ENCODE data around the gene ZBTB45.

DNA sequence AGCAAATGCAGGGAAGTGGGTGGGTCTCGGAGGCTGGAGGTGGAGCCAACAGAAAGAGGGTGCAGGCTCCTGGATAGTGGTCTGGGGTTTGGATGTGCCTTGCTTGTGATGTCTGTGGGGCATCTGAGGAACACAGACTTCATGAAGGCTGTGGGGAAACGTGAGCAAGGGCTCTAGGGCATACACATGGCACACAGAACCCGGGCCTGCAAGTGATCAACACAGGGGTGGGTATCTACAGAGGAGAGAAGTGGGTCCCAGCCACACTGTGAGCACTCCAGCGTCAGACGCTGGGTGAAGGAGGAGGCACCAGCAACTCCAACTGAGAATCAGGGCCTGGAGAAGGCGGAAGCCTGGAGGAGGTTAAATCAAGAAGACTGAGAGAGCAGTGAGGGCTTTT is 44.2 kb upstream of the ZBTB45 start:
- TF ChIP-seq CTCF (IDR thresholded peaks at IDR 0.05) = no peak
- no peak for TF ChIP-seq POLR2A (IDR thresholded peaks at IDR 0.05)
